Skeletal muscle tissue (tissue), 2 donors: ENCODE measurements around the gene HRH1. TPM values are rescaled to one million over a fixed set of nuclear protein-coding genes. Genes with fewer than 3 reads are reported as not detected.

Source experiments
- small RNA-seq: library from RNA; depleted of rRNA; stranded (forward); fragments of <200 nt; gene quantifications from one replicate; pipeline ENCODE3, GENCODE V24; 2014
- total RNA-seq: library from RNA; depleted of rRNA; stranded (reverse); fragments of >200 nt; gene quantifications from one replicate; pipeline ENCODE4 v1.2.3, GENCODE V29; 2014

HRH1 gene
- total RNA-seq, 1 donor from 2014 or later: 5.2 TPM

Small RNA genes lying within 50 kb of the gene (small RNA-seq; reads per million reads assigned to genes)
- gene AC083855.1: not detected

Other genes starting within 250 kb of the HRH1 start
- gene SLC6A1, start 161.7 kb upstream of the HRH1 start, total RNA-seq: 2.6 TPM
- gene ATG7, start 117.9 kb downstream of the HRH1 start, total RNA-seq: 48.0 TPM